PC-3 (cell line): ENCODE data around the gene NAT9. TPM values are rescaled to one million over a fixed set of nuclear protein-coding genes. Genes with fewer than 3 reads are reported as not detected.

Source experiments
- ATAC-seq: fragments of 200-7000 bp; cut with Tn5 transposase; 2 replicates; pipeline ENCODE4 v1.9.1; 2020; ENCODE audit warnings: mild to moderate bottlenecking, moderate library complexity
- BruUV-seq: library from RNA; stranded (reverse); fragments of 400-500 nt; replicated peaks from 2 replicates; lab custom pipeline; 2021; lab: Mats Ljungman, UMichigan
- CTCF ChIA-PET: fragments of 300-600 bp; sonication (Branson Sonifier 250); formaldehyde crosslinking; loops from one replicate; lab custom pipeline; 2022; ENCODE audit warnings: antibody characterized with exemption; lab: Charles Lee
- POLR2A ChIA-PET: fragments of 300-600 bp; sonication (Branson Sonifier 250); formaldehyde crosslinking; loops from one replicate; lab custom pipeline; 2022; ENCODE audit warnings: antibody characterized with exemption; ENCODE audit not compliant: unreplicated experiment; lab: Charles Lee
- DNase-seq: peaks from one replicate; pipeline ENCODE4 v3.0.0-alpha.2; 2015
- H2AFZ ChIP-seq: fragments of 300-600 bp; sonication (generic); 2 replicates; pipeline ENCODE4 v1.6.0; 2016; ENCODE audit warnings: antibody characterized with exemption, low read length
- H3F3A ChIP-seq: fragments of 300-600 bp; sonication (generic); one replicate; pipeline ENCODE4 v1.6.0; 2017; ENCODE audit warnings: antibody characterized with exemption, low read length, control low read depth, mild to moderate bottlenecking; ENCODE audit not compliant: unreplicated experiment
- H3K27ac ChIP-seq: fragments of 300-600 bp; sonication (generic); 2 replicates; pipeline ENCODE4 v1.5.1; 2016; ENCODE audit warnings: mild to moderate bottlenecking, low read length
- H3K27me3 ChIP-seq: fragments of 300-600 bp; sonication (generic); 2 replicates; pipeline ENCODE4 v1.6.1; 2016; ENCODE audit warnings: low read length, mixed read lengths
- H3K36me3 ChIP-seq: fragments of 300-600 bp; sonication (generic); 2 replicates; pipeline ENCODE4 v1.6.1; 2016; ENCODE audit warnings: low read depth, mixed run types, low read length, mixed read lengths
- H3K4me1 ChIP-seq: fragments of 300-600 bp; sonication (generic); 2 replicates; pipeline ENCODE4 v1.5.1; 2016; ENCODE audit warnings: low read length; ENCODE audit not compliant: insufficient read depth
- H3K4me2 ChIP-seq: fragments of 300-600 bp; sonication (generic); 2 replicates; pipeline ENCODE4 v1.6.0; 2016; ENCODE audit warnings: low read length
- H3K4me3 ChIP-seq: fragments of 300-600 bp; sonication (generic); 2 replicates; pipeline ENCODE4 v1.5.1; 2016; ENCODE audit warnings: mild to moderate bottlenecking, low read length, mixed read lengths
- H3K79me2 ChIP-seq: fragments of 300-600 bp; sonication (generic); 2 replicates; pipeline ENCODE4 v1.6.1; 2017; ENCODE audit warnings: low read length, mixed read lengths
- H3K9ac ChIP-seq: fragments of 300-600 bp; sonication (generic); 2 replicates; pipeline ENCODE4 v1.6.0; 2016; ENCODE audit warnings: mild to moderate bottlenecking, low read length
- H3K9me2 ChIP-seq: fragments of 300-600 bp; sonication (generic); replicated peaks from 2 replicates; pipeline ENCODE4 v1.6.1; 2016; ENCODE audit warnings: mixed run types, low read length, mixed read lengths
- H3K9me3 ChIP-seq: fragments of 300-600 bp; sonication (generic); 2 replicates; pipeline ENCODE4 v1.6.1; 2016; ENCODE audit warnings: low read length, mixed read lengths
- H4K20me1 ChIP-seq: fragments of 300-600 bp; sonication (generic); 2 replicates; pipeline ENCODE4 v1.6.1; 2016; ENCODE audit warnings: low read length, mixed read lengths
- EZH2 ChIP-seq: fragments of 300-600 bp; sonication (generic); IDR thresholded peaks from one replicate; pipeline ENCODE4 v1.6.1; 2017; ENCODE audit warnings: antibody characterized with exemption, mild to moderate bottlenecking, low read length; ENCODE audit not compliant: unreplicated experiment
- EZH2phosphoT487 ChIP-seq: fragments of 300-600 bp; sonication (generic); IDR thresholded peaks from 2 replicates; pipeline ENCODE4 v1.6.1; 2018; ENCODE audit warnings: mild to moderate bottlenecking, antibody characterized with exemption, low read length, borderline replicate concordance
- intact Hi-C: fragments of 100-400 bp; cut with micrococcal nuclease; formaldehyde crosslinking; loops from 2 replicates; pipeline ENCODE4 v1.9.0; 2023
- total RNA-seq: library from RNA; depleted of rRNA; stranded (reverse); fragments of >200 nt; gene quantifications from 2 replicates; pipeline ENCODE4 v1.2.3, GENCODE V29; 2014
- TF ChIP-seq, protein P1 (sequence below): fragments of 300-600 bp; sonication (generic); conservative IDR thresholded peaks from 2 replicates; pipeline ENCODE4 v1.5.1; 2017; ENCODE audit warnings: antibody characterized with exemption, low read depth, mild to moderate bottlenecking, low read length

Gene NAT9
- total RNA-seq, 1 experiment from 2014 or later, result 55.4 TPM

DNA sequence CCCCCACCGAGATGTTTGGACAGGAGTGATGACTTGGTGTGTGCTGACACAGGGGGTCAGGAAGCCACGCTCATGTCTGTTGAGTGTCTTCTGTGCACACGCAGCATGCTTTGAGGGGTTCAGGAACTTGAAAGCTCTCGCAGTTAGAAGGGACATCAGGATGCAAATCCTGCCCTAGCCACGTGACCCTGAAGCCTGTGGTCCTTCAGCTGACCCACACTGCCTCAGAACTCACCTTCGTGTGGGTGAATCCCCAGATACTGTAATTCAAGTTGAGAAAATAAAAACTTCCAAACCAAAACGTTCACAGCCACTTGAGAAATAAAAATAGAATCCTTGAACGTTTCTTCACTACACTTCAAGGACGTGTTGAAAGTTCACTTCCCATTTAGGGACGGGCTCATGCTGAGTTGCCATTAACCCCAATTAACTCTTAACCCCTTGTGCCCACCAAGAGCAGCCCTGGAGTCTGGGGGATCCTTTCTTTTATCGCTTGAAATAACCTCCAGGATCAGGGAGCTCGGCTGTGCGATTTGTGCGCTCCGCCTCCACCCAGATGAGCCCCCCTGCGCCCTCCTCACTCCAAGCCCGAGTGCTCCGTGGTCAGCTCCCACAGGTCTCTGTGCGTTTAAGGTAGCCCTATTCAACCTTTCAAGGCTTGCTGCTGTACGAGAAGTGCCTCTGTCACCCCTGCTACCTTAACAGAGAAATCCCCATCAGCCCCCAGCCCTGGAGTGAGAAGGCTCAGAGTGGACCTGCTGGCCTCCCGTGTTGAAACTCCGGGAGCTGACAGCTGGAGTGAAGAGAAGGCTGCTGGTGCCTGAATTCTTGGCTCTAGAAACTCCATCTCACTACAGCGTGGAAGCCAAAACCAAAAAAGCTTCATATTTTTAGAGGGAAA is 36.2 kb upstream of the NAT9 start:
- Histone ChIP-seq H4K20me1 (no peaks in the 10 kb centered on the region), H3K4me1 (no peaks in the 10 kb centered on the region), H3K4me3 (no peak overlapping the region), H3K27me3 (no peaks in the 10 kb centered on the region), H2AFZ (no peak overlapping the region), H3K9me2 (no peaks in the 10 kb centered on the region), H3K27ac (no peak overlapping the region), H3K9me3 (no peaks in the 10 kb centered on the region), H3K4me2 (no peak overlapping the region), H3K79me2 (no peaks in the 10 kb centered on the region), H3K36me3 (no peaks in the 10 kb centered on the region), H3F3A (no peaks in the 10 kb centered on the region), H3K9ac (no peak overlapping the region)
- BruUV-seq, result no TSS peak
- POLR2A ChIA-PET, result no interaction called here
- intact Hi-C loops, result no loop called here
- CTCF ChIA-PET, result no interaction called here
- TF ChIP-seq EZH2phosphoT487, result no peak
- TF ChIP-seq, protein P1, sequence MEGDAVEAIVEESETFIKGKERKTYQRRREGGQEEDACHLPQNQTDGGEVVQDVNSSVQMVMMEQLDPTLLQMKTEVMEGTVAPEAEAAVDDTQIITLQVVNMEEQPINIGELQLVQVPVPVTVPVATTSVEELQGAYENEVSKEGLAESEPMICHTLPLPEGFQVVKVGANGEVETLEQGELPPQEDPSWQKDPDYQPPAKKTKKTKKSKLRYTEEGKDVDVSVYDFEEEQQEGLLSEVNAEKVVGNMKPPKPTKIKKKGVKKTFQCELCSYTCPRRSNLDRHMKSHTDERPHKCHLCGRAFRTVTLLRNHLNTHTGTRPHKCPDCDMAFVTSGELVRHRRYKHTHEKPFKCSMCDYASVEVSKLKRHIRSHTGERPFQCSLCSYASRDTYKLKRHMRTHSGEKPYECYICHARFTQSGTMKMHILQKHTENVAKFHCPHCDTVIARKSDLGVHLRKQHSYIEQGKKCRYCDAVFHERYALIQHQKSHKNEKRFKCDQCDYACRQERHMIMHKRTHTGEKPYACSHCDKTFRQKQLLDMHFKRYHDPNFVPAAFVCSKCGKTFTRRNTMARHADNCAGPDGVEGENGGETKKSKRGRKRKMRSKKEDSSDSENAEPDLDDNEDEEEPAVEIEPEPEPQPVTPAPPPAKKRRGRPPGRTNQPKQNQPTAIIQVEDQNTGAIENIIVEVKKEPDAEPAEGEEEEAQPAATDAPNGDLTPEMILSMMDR, result no peak
- no peak for TF ChIP-seq EZH2
- DNase-seq, result no peak
- no peak for ATAC-seq

DNA sequence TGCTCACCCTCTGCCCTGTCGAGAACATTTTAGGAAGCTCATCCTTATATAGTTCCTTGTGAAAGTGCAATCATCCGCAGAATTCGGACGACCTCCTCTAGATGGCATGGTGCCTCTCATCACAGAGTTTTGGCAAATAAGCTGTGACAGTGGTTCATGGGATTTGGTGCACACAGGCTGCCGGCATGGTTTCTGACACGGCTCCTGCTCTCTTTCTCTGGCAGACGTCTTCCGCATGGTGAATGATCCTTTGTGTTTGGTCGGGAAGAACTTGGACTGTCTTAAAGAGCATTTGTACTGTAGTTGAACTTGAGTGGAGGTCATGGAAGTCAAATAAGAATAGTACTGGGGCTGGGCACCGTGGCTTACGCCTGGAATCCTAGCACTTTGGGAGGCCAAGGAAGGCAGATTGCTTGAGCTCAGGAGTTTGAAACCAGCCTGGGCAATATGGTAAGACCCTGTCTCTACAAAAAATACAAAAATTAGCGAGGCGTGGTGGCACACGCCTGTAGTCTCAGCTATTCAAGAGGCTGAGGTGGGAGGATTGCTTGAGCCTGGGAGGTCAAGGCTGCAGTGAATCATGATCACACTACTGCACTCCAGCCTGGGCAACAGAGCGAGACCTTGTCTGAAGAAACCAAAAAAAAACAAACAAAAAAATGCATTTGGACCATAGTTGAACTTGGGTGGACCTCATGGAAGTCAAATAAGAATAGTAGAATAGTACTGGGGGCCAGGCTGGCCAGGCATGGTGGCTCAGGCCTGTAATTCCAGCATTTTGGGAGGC is 34.7 kb upstream of the NAT9 start:
- no peaks in the 10 kb centered on the region for H3K4me1 ChIP-seq
- DNase-seq, result no peak
- H3K79me2 ChIP-seq, result no peaks in the 10 kb centered on the region
- ATAC-seq, result no peak
- H4K20me1 ChIP-seq, result no peaks in the 10 kb centered on the region
- POLR2A ChIA-PET, result no interaction called here
- H3K27ac ChIP-seq, result no peak overlapping the region
- intact Hi-C loops, result no loop called here
- H3K27me3 ChIP-seq, result no peaks in the 10 kb centered on the region
- H2AFZ ChIP-seq, result no peak overlapping the region
- no peaks in the 10 kb centered on the region for H3K9me2 ChIP-seq
- no peak for TF ChIP-seq EZH2phosphoT487
- TF ChIP-seq, protein P1, result no peak
- TF ChIP-seq EZH2, result no peak
- CTCF ChIA-PET, result no interaction called here
- no peaks in the 10 kb centered on the region for H3K9me3 ChIP-seq
- H3F3A ChIP-seq, result no peaks in the 10 kb centered on the region
- no peaks in the 10 kb centered on the region for H3K36me3 ChIP-seq
- BruUV-seq, result no TSS peak
- no peak overlapping the region for H3K4me3 ChIP-seq
- H3K4me2 ChIP-seq, result no peak overlapping the region
- H3K9ac ChIP-seq, result no peak overlapping the region
